D721Med (cell line): ENCODE measurements around the gene UMAD1.

Experiments used
- DNase-seq: peaks from one replicate; pipeline ENCODE4 v3.0.0; 2011; ENCODE audit warnings: low spot score; ENCODE audit not compliant: insufficient read length
- FAIRE-seq: peaks from 2 replicates; lab custom pipeline; 2011; peaks lifted over from hg19 to GRCh38; lab: Jason Lieb, UNC
- TF ChIP-seq, protein P1 (sequence below): IDR thresholded peaks from 2 replicates; pipeline ENCODE4 v1.5.1; 2012; ENCODE audit warnings: mild to moderate bottlenecking, control low read depth; ENCODE audit not compliant: insufficient read depth; ENCODE audit errors: missing control alignments

Gene UMAD1

DNA sequence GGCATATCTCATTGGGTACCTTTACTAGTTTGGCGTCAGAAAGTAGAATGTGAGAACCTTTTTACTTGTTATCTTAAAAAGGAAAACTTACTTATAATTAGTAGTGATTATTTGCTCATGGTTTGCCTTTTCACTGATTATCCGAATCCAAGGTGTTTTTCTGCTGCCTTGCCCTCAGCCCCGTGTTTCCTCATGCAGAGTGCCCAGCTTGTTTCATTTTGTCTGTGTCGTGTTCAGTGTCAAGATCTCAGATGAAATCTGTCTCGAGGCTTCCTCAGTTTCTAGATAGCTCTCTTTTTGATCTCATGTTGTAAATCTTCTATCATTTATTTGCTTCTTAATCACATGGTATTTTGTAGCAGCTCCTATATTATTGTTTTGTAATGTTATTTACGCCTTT, 47.8 kb downstream of the UMAD1 start:
- TF ChIP-seq, protein P1, sequence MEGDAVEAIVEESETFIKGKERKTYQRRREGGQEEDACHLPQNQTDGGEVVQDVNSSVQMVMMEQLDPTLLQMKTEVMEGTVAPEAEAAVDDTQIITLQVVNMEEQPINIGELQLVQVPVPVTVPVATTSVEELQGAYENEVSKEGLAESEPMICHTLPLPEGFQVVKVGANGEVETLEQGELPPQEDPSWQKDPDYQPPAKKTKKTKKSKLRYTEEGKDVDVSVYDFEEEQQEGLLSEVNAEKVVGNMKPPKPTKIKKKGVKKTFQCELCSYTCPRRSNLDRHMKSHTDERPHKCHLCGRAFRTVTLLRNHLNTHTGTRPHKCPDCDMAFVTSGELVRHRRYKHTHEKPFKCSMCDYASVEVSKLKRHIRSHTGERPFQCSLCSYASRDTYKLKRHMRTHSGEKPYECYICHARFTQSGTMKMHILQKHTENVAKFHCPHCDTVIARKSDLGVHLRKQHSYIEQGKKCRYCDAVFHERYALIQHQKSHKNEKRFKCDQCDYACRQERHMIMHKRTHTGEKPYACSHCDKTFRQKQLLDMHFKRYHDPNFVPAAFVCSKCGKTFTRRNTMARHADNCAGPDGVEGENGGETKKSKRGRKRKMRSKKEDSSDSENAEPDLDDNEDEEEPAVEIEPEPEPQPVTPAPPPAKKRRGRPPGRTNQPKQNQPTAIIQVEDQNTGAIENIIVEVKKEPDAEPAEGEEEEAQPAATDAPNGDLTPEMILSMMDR, result no peak
- DNase-seq (no peak), FAIRE-seq (no peak)

GRCh38 chr7:7688956-7689355, 48.4 kb downstream of the UMAD1 start:
- FAIRE-seq (no peak), DNase-seq (no peak)
- TF ChIP-seq, protein P1, result no peak

DNA sequence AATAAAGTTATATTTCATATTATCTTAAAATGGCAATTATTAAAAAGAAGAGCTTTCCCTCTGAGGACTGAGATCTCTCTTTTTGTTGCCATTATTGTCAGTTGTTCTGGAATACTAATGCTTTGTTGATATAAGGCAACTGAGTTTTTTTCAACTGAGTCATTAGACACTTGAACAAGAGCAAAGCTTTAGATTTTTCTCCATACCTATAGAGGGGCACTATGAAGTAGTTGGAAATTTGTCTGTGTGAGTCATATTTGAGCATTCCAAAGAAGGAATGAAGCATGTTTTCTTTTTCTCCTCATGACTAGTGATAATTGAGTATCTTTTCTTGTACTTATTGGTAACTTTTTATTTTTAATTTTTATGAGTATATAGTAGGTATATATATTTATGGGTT, 53.3 kb downstream of the UMAD1 start:
- DNase-seq (no peak), FAIRE-seq (no peak)
- TF ChIP-seq, protein P1, result no peak

GRCh38 chr7:7694542-7694941, 54.0 kb downstream of the UMAD1 start:
- TF ChIP-seq, protein P1, result no peak
- FAIRE-seq (no peak), DNase-seq (no peak)

DNA sequence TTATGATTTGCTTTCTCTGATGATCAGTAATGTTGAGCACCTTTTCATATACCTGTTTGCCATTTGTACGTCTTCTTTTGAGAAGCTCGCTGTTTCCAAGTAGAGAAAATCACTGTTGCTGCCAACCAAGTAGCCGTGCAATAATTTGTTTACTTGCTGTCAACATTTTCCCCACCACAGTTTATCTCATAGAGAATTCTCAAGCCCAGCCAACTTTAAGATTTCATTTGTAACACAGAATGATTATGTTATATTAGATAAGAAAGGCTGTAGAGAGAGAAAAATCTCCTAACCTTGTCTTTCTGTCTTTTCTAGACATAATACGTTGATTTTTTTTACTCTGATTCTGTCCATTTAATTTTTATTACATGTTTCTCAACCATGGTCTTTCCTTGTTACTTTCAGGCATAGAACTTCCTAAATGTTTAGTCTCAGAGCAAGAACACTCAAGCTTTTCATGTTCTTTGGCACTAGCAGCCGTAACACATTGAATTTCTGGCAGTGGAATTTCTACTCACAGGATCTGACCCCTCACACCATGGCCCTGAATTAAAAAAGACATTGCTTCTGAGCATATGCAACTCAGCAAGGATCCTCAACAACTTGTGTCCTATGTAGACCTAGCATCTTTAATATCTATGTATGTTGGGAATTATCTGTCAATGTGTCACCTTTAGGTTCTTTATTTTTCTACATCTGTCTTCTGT, 54.7 kb downstream of the UMAD1 start:
- DNase-seq (no peak), FAIRE-seq (no peak)
- TF ChIP-seq, protein P1, result no peak

DNA sequence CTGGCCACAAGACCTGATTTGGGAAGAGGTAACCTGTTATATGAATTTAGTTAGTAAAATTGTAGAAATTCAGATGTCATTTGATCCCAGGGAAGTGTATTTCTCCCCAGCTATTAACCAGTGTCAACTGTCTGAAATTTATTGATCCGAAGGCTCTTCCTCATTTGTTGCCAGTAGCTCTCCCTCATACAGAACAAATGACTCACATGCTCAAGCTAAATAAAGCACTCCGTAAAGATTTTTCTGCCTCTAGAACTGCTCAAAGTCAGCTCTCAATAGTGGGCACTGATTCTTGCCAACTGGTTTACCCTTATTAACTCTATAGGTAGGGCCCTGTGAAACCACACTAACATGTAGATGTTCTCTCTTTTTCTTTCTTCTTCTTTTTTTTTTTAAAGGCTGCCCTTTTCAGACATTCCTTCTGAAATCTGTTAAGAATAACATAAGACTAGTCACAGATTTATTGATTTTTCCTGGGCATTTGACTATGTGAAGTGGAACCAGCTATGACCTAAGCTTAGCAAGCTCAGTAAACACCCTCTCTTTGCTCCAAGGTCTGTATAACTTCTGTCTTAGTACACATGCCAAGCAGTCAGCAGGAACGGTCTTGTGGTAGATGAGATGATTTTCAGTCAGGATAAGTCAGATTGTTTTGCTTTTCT, 56.0 kb downstream of the UMAD1 start:
- TF ChIP-seq, protein P1, result no peak
- no peak for DNase-seq
- no peak for FAIRE-seq

DNA sequence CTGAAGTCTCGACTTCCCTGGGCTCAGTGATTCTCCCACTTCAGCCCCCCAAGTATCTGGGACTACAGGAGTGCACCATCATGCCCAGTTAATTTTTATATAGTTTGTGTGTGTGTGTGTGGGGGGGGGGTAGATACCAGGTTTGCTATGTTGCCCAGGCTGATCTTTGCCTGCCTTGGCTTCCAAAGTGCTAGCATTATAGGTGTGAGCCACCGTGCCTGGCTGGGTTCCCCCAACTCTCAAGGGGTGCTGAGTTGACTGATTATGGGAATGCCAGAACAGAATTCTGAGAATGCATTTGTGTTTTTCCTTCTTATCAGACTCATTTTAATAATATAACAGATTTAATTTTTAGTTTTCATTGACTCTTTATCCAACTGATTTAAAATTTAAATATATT, 58.4 kb downstream of the UMAD1 start:
- TF ChIP-seq, protein P1, result no peak
- FAIRE-seq, result no peak

More for the DNA sequence above, 58.4 kb downstream of the UMAD1 start:
- no peak for DNase-seq
